Measurements from ENCODE around the gene DPYSL5. TPM values are rescaled to one million over a fixed set of nuclear protein-coding genes. Genes with fewer than 3 reads are reported as not detected.

The DPYSL5 gene
- total and polyA plus RNA-seq, 2 of the 13 experiments (the other 11 are each of a cell fraction or from before 2014, with no cell fraction given): 0.15 TPM; not detected in 1

- no peak for TF ChIP-seq IRF1 (CRISPR knock-in tag; IDR thresholded peaks at IDR 0.05; ENCODE audit: low read depth)
- TF ChIP-seq ZNF354B (CRISPR knock-in tag; IDR thresholded peaks at IDR 0.05): no peak
- TF ChIP-seq ZNF564 (CRISPR knock-in tag; IDR thresholded peaks at IDR 0.05): no peak; the same call in 1 of the 2 replicates
- TF ChIP-seq NONO (IDR thresholded peaks at IDR 0.05): no peak
- 0 out of 2 replicates have a peak, but pooled peaks have one; percentile 12 for TF ChIP-seq NONO (CRISPR knock-in tag; conservative IDR thresholded peaks at IDR 0.05)
- peak; percentile 64; the same call in 1 of the 2 replicates for TF ChIP-seq SAFB2 (CRISPR knock-in tag; IDR thresholded peaks at IDR 0.05; ENCODE audit: borderline replicate concordance, low read depth)
- TF ChIP-seq MBD4 (IDR thresholded peaks at IDR 0.05; ENCODE audit: borderline replicate concordance, low read length): no peak
- TF ChIP-seq HCFC1 (IDR thresholded peaks at IDR 0.05; ENCODE audit: low read depth, low read length): no peak
- peak in 1 of 2 experiments; percentile 57; a peak in 1 of 4 replicates for TF ChIP-seq HMGXB4 (CRISPR knock-in tag; IDR thresholded peaks at IDR 0.05; ENCODE audit: borderline replicate concordance in 1 of 2, low read depth in 1 of 2)
- no peak for TF ChIP-seq ZBTB34 (CRISPR knock-in tag; IDR thresholded peaks at IDR 0.05)
- TF ChIP-seq ZNF839 (CRISPR knock-in tag; IDR thresholded peaks at IDR 0.05; ENCODE audit: borderline replicate concordance): no peak; the same call in 1 of the 2 replicates
- TF ChIP-seq STAT5B (CRISPR knock-in tag; IDR thresholded peaks at IDR 0.05): no peak
- TF ChIP-seq ETV6 (CRISPR knock-in tag; conservative IDR thresholded peaks at IDR 0.05): no peak
- peak; percentile 100 for TF ChIP-seq ZNF770 (CRISPR knock-in tag; IDR thresholded peaks at IDR 0.05)
- TF ChIP-seq NCOR1 (IDR thresholded peaks at IDR 0.05; ENCODE audit: borderline replicate concordance, low read length): peak; percentile 94
- no peak for TF ChIP-seq ZMAT3 (CRISPR knock-in tag; conservative IDR thresholded peaks at IDR 0.05)
- no peak for TF ChIP-seq IRX3 (CRISPR knock-in tag; IDR thresholded peaks at IDR 0.05; ENCODE audit: borderline replicate concordance, low read depth)
- no peak for TF ChIP-seq KDM5A (IDR thresholded peaks at IDR 0.05; ENCODE audit: borderline replicate concordance, low read length)
- TF ChIP-seq NR2F1 (CRISPR knock-in tag; IDR thresholded peaks at IDR 0.05): peak; percentile 40 to 74; a peak in 3 of 4 replicates
- TF ChIP-seq FLYWCH1 (CRISPR knock-in tag; IDR thresholded peaks at IDR 0.05): no peak
- TF ChIP-seq CCAR2 (optimal IDR thresholded peaks at IDR 0.05; ENCODE audit: low read depth, low read length): no peak
- TF ChIP-seq ZEB1 (IDR thresholded peaks at IDR 0.05; ENCODE audit: insufficient replicate concordance, low read depth): peak; percentile 79
Measured at GRCh38 chr2:26925100-26925791, 77.3 kb downstream of the DPYSL5 start (continued).

All from HepG2 (cell line).